ENCODE results near the gene TNRC6A. TPM values are rescaled to one million over a fixed set of nuclear protein-coding genes. Genes with fewer than 3 reads are reported as not detected.
"Not testable (repeated sequence)": the region's sequence is repeated elsewhere in the genome, so short reads cannot be mapped to it uniquely, and the experiment has no call there.

Gene TNRC6A
- polyA plus RNA-seq, 4 donors: 45.3 to 66.5 (median 53.9) TPM

DNA sequence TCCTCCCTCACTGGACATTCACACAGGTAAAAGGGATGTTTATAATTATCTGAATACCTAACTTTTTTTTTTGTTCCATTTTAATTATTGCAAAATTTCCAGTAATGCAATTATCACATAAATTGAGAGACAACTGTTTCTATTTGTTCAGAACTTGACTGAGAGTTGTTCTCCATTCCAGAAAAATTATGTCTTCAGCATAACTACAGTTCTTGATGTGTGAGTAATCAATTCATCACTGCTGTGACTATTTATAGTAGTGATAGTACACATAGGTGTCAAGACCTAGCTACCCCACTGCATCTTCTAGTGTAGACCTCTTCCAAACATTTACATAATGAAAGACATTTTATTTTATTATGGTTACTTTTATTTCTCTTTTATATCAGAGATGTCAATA lies 5.8 kb upstream of the TNRC6A start:
- DNase-seq (ENCODE audit: low read depth in 4 of 4, low spot score in 3 of 4): no peak

DNA sequence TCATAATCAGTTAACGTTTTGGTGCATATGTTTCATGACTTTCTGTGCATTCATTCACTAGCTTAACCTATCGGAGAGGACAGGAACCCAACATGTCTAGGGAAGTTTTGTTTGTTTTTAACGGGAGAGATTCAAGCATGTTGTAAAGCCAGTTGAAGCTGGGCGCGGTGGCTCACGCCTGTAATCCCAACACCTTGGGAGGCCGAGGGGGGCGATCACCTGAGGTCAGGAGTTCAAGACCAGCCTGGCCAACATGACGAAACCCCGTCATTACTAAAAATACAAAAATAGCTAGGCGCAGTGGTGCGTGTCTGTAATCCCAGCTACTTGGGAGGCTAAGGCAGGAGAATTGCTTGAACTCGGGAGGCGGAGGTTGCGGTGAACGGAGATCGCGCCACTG lies 1.4 kb upstream of the TNRC6A start:
- no peak for DNase-seq (ENCODE audit: low read depth in 4 of 4, low spot score in 3 of 4)

DNA sequence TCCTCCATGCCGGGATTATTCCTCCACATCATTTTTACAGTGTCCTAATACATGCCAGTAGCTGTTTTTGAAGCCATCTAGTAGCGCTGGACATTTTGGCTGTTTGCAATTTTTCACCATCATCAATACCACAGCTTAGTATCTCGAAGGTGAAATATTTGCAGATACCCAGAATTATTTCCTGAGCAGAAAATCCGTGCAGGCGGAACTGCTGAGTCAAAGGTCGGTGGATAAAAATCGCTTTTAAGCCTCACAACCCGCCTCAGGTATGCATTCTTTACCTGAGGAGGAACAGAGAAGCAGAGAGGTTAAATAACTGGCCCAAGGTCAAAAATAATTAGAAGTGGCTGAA lies 584 bp upstream of the TNRC6A start:
- DNase-seq (ENCODE audit: low read depth in 4 of 4, low spot score in 3 of 4): no peak

DNA sequence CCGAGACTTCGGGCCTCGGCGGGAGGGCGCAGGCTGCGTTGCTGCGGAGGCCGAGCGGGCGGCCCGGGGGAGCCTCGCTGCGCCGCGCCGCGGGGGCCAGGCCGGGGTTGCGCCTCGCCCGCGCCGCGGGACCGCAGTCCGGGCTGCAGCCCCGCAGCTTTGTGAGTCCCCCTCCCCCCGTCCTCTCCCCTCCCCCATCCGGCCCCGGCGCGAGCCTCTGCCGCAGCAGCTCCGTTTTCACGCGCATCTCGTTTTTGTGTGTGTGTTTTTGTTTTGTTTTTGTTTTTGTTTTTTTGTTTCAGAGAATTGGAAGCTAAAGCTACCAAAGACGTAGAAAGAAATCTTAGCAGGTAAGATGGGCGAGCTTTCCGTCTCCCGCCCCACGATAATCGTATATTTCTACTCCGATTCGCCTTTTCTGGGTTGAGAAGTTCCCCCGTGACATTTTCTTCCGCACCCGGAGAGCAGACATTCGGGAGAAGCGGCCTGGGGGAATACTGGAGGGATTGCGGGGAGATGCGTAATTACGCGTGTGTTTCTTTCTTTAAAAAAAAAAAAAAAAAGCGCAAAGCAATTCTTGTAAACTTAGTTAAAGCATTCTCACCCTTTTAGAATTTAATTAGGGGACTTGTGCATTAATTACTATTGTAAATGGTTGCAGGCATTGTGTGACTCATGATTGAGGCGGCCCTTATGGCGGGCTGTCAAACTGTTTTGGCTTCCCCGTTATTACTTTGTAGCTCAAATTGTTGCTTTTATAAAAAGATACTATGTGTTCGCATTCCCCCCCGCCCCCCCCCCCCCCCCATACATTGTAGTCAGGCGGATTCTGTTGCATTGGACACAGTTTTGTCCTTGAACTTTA lies 732 bp downstream of the TNRC6A start:
- DNase-seq (ENCODE audit: low read depth in 4 of 4, low spot score in 3 of 4): peak in 1 of 4 donors; percentile 15

DNA sequence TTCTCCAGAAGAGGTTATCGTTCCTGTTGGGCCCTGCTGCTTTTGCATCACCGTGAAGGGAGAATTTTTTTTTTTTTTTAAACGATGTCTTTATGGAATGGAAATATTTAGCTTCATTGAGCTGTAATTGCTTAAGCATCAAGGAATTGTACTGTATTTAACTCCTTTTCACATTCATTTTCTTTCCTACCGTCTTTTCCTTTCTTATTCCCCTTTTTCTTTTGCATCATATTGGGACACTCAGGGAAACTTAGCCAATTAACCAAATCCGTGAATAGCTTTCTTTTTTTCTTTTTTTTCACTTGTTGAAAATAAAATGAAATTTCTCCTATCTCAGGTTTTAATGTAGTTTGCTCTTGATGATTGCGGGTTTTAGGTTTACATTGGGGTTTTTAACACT lies 1.5 kb downstream of the TNRC6A start:
- no peak for DNase-seq (ENCODE audit: low read depth in 4 of 4, low spot score in 3 of 4)

DNA sequence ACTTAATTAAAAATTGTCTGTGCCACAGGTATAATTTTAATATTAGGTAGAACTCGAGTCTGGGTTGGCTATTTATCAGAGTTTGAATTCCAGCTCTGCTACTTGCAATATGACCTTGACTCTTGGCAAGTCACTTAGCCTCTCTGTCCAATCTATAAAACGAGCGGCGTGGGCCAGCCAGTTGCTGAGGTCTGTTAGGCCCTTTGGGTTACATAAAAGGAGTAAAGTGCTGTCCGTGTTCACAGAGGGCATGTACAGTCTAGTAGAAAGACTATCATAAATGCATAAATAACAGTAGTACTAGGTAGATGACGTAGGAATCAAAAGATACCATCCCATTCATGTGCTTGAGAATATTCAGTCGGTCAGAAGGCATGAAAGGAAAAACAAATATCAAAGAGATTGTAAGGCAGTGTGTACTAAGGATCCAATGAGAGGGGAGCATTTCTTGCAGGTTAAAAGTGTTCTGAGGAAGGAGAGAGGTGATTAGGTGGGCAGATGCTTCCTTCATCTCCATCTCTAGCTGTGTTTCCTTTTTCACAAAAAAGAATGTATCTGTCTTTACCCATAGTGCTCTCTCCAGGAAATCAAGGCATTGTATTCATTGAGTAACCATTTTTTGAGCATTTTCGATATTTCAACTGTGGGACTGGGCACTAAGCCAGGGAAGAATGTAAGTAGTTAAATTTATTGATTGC lies 2.4 kb downstream of the TNRC6A start:
- no peak for DNase-seq (ENCODE audit: low read depth in 4 of 4, low spot score in 3 of 4)

DNA sequence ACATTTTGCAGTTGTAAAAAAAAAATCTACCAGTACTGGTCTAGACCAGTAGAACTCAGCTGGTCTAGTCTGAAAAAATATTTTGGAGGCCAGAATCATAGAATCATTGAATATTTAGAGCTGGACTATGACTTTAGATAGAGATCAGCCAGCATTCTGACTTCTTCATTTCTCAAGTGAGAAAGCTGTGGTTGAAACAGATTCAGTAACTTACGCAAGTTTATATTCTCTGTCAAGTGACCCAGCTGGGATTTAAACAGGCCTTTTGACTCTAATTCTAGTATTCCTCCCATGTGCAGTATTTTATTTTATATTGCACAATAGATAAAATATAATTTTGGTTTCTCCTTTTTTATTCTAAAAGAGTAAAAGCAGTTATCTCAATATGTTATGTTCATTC lies 4.9 kb downstream of the TNRC6A start:
- DNase-seq (ENCODE audit: low read depth in 4 of 4, low spot score in 3 of 4): no peak

DNA sequence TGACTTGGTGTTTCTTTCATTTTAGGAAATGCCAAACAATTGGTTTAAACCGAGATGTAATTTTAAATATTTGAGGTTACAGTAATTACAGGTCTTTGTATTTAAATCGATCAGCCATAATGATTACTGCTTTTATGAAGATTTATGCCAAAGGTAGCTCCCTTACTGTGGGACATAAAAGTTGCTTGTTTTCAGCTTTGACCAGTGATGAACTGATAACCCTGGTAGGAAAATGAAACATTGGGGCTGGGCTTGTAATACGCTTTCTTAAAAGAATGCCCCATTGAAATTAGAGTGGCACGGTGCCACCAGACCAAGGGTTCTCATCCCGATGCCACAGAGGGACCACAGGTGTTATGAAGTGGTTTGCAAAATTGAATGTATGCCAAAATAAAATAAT lies 7.3 kb downstream of the TNRC6A start:
- DNase-seq (ENCODE audit: low read depth in 4 of 4, low spot score in 3 of 4): no peak

DNA sequence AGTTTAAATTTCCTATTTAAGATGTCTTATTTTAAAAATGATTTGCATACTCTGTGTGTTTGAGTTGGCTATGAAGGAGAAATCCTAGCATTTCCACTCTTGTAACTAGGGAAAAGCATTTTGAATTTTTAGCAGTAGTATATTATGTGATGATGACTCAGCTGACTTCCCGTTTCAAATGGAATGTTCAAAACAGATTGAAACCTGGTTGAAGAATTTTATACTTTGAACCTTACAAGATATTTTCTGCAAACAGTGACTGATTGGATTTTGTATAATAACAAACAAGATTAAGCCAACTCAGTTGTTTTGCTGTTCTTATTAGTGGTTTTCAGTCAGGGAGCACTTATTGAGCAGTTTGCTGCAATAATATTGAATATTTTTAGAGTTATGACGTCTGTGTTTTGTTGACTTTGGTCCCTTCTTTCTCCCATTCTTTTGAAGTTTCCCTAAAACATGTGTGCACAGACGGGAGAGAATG lies 8.0 kb downstream of the TNRC6A start:
- DNase-seq (ENCODE audit: low read depth in 4 of 4, low spot score in 3 of 4): no peak

DNA sequence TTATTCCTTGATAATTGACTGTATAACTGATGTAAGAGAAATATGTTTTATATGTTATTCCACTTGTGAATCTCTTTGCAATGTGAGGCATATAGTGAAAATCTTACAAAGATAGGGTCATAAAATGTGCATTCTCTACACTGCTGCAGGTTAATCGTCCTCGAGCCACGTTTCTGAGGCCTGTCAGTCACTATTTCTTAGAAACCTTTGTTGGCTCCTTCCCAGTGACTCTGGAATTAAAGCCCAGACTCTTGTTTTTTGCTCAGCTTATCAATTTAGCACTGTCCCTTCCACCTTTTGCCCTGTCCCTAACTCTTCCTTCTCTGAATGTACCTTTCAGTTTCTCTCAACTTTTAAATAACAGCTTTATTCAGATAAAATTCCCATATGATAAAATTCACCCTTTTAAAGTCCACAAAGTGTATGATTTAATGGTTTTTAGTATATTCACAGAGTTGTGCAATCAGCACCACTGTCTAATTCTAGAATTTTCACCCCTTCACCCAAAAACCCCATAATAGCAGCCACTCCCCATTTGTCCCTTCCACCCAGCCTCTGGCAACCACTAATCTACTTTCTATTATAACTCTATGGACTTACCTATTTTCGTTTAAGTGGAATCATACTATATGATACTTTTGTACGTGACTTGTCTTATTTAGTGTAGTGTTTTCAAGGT lies 8.6 kb downstream of the TNRC6A start:
- DNase-seq (ENCODE audit: low read depth in 4 of 4, low spot score in 3 of 4): no peak

DNA sequence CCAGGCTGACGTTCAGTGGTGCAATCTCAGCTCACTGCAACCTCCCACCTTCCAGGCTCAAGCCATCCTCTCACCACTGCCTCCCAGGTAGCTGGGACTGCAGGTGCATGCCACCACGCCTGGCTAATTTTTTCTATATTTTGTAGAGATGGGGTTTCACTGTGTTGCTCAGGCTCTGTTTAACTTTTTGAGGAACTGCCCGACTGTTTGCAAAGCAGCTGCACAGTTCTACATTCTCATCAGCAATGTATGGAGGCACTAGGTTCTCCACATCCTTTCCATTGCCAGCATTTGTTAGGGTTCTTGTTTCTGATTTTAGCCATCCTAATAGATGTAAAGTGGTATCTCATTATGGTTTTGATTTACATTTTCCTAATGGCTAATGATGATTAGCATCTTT lies 9.4 kb downstream of the TNRC6A start:
- no peak for DNase-seq (ENCODE audit: low read depth in 4 of 4, low spot score in 3 of 4)

DNA sequence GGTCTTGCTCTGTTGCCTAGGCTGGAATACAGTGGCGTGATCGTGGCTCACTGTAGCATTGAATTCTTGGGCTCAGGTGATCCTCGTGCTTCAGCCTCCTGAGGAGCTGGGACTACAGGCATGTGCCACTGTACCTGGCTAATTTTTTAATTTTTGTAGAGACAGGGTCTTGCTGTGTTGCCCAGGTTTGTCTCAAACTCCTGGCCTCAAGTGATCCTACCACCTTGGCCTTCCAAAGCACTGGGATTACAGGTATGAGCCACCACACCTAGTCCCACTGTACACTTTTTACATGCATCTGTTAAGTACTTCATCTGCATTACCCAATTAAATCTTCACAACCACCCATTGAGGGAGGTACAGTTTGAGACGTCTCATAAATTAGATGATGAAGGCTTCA lies 12.4 kb downstream of the TNRC6A start:
- no peak for DNase-seq (ENCODE audit: low read depth in 4 of 4, low spot score in 3 of 4)

DNA sequence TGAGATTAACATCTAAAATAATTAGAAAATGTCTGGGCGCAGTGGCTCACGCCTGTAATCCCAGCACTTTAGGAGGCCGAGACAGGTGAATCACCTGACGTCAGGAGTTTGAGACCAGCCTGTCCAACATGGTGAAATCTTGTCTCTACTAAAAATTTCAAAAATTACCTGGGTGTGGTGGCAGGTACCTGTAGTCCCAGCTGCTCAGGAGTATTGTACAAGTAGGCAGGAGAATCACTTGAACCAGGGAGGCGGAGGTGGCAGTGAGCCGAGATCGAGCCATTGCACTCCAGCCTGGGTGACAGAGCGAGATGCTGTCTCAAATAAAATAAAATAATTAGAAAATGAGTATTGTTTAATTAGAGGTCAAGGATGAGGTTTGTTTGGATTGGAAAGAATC lies 13.2 kb downstream of the TNRC6A start:
- DNase-seq (ENCODE audit: low read depth in 4 of 4, low spot score in 3 of 4): not testable (repeated sequence)

DNA sequence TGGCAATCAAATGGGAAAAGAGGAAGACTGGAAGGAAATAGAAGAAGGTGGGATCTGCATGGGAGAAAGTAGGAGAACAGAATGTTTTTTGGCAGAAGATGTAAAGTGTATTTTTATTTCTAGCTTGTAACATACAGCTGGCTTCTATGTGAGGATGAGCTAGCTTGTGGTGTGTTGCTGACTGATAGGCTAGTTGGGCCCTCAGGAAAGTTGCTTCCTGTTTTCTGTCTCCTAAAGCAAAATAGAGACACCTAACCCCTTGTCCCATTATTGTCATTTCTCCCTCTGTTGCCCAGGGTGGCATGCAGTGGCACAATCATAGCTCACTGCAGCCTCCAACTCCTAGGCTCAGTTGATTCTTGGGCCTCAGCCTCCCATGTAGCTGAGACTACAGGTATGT lies 15.9 kb downstream of the TNRC6A start:
- DNase-seq (ENCODE audit: low read depth in 4 of 4, low spot score in 3 of 4): no peak

DNA sequence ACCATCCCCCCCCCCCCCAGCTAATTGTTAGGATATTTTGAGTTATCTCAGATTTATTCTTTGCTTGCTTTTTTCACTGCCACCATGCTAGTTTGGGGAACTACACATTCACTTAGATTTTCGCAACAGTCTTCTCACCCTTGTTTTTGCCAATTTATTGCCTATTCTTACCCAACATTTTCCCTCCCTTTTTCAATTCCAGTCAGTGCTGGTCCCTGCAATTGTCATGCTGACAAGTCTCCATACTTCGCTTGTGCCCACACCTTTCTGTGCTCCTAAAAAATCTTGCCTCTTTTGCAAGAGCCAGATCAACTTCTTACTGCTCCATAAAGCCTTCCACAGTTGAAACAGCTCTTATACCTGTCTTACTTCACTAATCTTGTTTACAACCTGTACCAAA lies 16.3 kb downstream of the TNRC6A start:
- no peak for DNase-seq (ENCODE audit: low read depth in 4 of 4, low spot score in 3 of 4)

DNA sequence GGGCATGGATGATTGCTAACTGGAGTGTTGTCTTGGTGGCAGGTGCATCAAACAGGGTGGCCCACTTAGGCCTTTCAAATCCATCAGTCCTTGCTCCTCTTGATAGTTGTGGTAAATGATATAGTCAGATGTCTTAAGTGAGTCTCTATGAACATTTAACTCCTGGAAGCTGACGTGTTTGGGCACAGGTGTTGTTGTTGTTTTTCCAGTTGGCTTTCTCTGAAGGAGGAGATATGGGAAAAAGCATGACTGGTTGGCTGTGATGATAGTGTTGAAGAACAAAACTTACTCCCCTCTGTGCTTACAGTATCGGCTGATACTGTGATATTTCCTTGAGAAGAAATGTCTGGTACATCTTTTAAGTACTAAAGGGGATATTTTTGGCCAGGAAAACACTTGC lies 18.0 kb downstream of the TNRC6A start:
- no peak for DNase-seq (ENCODE audit: low read depth in 4 of 4, low spot score in 3 of 4)

DNA sequence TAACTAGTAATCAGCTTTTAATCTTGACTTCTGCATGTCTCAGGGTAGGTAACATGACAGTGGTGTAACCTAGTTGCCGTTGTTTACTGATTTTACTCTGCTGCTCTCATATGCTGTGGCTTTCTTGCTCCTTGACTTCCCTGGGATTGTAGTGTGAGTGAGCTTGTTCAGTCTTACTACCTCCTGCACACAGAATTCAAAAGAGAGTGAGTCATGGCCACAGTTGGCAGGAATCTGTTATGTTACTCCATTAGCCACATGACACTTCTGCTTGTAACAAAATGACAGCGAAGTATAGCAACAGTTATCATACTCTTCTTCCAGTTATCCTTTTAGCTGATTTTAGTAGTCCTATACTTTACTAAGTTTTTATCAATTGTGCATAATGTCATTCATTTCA lies 18.8 kb downstream of the TNRC6A start:
- no peak for DNase-seq (ENCODE audit: low read depth in 4 of 4, low spot score in 3 of 4)

DNA sequence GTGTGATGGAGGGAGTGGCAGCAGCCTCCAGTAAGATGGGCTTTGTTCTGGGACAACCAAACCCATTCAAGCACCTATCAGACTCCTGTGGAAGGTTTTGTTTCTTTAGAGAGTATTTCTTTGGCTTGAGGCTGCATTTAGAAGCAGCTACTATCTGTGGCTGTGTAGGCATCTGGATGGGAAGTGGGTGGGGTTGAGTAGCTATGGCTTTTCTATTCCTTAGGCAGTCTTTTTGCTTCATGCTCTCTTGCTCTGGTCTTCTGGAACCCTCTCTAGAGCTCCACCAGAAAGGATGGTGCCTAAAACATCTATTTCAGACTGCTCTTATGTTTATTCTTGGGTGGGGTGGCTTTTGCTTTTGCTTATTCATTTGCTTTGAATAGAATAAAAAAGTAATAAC lies 19.9 kb downstream of the TNRC6A start:
- no peak for DNase-seq (ENCODE audit: low read depth in 4 of 4, low spot score in 3 of 4)

DNA sequence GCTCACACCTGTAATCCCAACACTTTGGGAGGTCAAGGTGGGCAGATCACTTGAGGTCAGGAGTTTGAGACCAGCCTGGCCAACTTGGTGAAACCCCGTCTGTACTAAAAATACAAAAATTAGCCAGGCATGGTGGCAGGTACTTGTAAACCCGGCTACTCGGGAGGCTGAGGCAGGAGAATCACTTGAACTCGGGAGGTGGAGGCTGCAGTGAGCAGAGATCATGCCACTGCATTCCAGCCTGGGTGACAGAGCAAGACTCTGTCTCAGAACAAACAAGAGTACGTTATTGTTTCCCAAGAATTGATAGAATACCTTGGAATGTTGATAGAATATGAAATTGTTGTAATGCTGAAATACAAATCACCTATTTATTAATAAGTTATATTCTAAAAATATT lies 20.4 kb downstream of the TNRC6A start:
- not testable (repeated sequence) for DNase-seq (ENCODE audit: low read depth in 4 of 4, low spot score in 3 of 4)

DNA sequence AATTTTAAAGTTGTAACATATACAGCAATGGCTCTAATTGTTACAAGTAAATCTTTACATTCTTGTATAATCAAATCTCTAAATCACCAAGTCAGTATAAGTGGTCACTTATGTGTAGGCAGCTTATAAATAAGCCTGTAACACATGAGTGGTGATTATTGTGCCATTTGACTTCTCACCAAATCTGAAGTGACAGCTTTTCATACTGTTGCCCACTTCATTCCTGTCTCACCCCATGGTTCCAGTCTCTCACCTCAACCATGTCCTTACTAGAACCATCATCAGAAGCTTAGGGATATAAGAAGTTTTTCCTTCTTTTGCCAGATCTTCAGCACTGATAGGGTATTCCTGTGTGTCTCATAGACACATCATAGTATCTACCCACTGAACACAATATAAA lies 23.5 kb downstream of the TNRC6A start:
- no peak for DNase-seq (ENCODE audit: low read depth in 4 of 4, low spot score in 3 of 4)

DNA sequence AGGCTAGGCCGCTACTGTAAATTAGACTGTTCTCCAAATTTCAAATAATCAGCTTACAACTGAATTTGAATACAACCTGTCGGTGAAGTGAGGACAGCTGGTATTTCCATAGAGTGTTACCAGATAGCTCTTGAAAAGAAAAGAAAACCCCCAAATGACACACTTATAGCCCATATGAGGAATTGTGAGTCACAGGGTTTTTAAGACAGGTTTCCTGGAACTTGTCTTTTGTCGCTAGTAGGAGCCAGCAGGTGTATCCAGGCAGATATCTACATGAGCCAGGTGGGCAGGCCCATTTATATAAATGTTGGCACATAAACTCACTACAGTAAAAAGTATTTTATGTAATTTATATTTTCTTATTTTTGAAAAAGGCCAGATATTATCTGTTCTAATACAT lies 24.0 kb downstream of the TNRC6A start:
- DNase-seq (ENCODE audit: low read depth in 4 of 4, low spot score in 3 of 4): no peak

DNA sequence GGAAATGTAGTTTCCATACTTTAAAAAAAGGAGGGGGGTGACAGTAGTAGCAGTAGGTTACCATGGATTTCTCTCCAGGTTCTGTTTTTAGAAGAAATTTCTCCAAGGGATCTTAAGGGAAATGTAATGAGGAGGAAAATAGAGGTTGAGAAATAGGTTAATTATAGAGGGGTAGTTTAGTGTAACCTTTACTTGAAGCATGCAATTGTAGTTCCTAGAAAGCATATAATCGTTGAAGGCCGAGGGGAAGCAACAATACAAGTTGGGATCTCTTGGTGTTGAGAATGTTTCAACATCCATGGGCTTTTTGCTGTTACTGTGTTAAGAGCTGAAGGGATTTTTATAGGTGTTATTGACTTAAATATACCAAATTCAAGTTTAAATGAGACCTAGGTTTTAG lies 25.1 kb downstream of the TNRC6A start:
- DNase-seq (ENCODE audit: low read depth in 4 of 4, low spot score in 3 of 4): no peak

Data from right renal pelvis (tissue), 4 donors.